ENCODE data around the gene SDHA.

The SDHA gene

DNA sequence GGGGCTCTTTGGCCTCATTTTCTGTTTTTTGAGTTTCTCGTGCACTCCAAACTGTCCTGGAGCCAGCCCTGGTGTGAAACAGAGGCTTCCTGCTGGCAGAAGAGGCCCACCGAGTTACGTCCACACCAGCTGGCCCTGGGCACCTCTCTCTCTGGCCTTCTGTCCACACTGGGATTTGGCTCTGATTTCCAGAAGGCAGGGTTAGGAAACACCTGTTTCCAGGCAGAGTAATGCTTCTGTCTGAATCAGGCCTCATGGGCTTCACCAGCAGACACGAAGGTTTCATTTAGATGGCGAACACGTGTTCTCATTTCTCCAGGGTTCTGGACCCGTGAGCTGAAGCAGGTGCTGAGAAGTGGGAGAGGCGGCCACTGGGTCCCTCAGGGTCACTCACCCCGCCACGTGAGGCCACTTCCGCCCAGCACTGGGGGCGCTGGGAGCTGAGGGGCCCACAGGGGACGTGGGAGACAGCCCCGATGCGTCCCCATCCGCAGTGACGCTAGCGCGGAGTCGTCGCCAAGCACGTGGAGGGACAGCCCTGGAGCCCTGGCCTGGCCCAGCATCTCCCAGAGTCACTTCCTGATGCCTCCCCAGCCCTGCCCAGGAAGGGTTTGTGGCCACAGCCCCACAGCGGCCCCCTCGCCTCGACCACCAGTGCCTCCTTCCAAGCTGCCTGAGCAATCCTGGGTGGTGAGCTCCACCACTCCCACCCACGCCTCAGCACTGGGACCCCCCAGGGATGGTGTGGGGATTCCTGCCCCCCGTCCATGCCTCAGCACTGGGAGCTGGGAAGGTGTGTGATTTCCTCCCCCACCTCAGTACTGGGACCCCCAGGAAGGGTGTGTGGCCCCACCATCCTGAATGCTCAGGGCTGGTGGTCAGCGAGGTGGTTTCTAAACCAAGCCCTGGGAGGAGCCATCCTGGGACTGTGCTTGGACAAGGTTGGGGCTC lies 31.8 kb upstream of the SDHA start:
- DNase-seq (ENCODE audit: low spot score), result no peak

DNA sequence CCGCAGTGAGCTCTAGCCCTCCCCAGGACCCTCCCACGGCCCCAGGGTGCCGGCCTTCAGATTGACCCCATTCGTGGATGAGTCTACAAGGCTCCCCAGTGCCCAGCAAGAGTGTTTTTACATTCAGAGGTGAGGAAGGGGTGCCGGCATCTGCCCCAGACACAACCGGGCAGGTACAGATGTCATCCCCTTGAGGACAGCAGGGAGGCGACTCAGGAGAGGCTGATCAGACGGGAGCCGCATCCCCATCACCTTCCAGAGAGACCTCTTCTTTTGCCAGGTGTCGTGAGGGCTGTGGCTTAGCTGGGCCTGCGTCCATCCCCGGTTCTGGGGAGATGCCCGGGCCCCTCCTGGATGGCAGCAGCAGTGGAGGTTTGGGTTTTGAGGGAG lies 31.1 kb upstream of the SDHA start:
- no peak for DNase-seq (ENCODE audit: low spot score)

DNA sequence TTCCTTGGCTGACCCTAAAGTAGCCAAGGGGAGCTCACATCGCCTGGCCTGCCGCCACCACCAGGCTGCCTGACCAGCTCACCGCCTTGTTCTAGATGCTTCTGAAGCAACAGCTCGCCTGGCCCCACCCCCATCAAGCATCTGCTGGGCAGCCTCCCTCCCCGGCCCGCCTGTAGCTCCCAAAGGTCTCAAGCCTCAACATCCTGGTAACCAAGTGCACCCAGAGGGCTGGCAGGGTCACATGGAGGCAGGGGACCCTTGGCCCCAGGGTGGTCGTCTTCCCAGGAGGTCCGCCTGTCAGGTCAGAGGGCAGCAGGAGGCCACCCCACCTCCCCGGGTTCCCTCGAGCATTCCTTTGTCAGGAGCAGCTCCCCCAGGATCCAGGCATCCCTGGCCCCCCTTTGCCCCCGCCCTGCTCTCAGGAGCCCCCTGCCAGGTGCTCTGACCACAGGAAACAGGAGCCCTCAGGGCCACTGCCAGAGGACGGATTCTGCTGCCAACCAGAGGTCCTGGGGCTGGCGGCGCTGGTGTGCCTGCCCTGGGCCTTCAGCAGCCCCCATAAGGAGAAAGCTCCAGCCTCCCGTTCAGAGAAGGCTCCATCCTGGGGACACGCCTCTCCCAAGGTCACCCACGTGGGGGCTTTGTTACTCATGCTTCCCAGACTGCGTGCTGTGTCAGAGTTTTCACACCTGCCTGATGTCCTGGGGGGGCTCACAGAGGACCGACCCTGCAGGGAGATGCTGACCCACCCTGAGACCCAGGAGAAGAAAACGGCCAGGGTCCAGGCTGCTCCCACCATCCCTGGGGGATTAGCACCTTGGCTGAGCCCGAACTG lies 30.3 kb upstream of the SDHA start:
- no peak for DNase-seq (ENCODE audit: low spot score)

DNA sequence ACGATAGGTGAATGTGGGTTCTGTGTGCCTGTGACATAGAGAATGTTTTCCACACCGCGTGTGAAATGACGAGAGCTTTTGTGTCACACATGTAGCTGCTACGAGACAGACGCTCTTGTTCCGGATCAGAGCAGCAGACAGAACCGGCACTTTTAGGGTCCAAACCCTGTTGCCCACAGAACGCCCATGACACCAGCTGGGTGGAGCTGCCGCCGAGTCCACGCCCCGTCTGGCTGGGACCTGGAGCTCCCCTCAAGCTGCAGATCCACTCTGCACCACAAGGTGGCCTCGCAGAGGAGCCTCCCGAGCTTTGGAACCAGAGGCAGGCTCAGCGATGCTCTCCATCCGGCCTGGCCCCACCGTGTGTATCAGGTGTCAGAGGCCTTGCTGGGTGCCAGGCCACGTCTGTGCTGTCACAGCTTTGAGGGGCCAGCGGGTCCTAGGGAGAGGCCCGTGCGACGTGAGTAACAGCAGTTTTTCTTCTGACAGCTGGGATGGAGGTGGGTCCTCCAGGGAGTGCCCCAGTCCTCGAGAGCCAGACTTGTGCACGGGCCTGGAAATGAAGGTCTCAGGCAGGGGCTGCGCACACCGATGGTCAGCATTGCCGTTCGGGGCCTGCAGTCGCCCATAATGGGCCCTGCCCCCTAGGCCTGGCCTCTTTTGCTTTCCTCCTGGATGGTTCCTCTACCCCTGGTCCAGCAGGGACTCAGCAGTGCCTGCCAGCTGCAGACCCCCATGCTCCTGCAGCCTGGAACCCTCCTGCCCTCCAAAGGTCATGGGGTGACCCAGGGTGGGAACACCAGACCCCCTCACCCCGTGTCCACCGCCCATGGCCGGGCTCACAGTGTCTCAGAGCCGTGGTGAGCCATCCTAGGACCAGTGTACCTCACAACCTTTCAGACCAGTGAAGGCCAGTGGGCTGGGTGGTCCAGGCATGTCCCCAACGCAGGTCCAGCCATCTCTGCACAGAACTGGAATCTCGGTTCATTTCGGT lies 29.3 kb upstream of the SDHA start:
- DNase-seq (ENCODE audit: low spot score), result peak; percentile 89

DNA sequence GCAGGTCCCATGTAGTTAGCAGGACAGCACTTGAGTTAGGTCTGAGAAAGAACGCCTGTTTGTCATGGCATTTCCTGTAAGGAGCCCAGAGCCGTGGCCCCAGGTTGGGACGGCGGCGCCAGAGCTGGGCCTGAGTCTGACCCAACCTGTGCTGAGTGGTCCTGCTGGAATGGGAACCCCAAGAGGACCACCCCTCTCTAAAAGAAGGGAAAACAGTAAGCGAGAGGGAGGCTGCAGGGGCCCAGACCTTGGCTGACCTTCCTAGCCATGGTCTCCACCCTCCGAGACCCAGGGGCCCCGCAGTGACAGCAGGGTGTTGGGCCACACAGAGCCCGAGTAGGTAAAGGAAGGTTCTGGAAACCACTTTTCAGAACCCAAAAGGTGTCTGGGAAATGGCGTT lies 28.6 kb upstream of the SDHA start:
- DNase-seq (ENCODE audit: low spot score), result no peak

DNA sequence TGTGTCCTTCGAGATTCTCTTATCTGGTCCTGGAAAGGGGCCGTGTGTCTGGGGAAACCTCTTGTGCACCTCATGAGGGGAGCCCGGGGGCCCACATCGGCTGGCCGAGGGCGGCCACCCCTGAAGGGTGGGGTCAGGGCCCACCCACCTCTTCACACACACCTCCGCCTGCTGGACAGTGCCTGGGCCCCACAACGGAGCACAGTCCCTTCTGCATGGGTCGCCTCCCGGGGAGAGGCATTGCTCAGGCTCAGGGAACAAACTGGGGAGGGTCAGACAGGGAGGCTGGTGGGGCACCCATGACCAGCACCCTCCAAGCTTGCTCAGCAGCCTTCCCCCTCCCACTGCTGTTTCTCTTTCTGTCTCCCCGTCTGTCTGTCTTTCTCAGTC lies 28.1 kb upstream of the SDHA start:
- DNase-seq (ENCODE audit: low spot score), result no peak

DNA sequence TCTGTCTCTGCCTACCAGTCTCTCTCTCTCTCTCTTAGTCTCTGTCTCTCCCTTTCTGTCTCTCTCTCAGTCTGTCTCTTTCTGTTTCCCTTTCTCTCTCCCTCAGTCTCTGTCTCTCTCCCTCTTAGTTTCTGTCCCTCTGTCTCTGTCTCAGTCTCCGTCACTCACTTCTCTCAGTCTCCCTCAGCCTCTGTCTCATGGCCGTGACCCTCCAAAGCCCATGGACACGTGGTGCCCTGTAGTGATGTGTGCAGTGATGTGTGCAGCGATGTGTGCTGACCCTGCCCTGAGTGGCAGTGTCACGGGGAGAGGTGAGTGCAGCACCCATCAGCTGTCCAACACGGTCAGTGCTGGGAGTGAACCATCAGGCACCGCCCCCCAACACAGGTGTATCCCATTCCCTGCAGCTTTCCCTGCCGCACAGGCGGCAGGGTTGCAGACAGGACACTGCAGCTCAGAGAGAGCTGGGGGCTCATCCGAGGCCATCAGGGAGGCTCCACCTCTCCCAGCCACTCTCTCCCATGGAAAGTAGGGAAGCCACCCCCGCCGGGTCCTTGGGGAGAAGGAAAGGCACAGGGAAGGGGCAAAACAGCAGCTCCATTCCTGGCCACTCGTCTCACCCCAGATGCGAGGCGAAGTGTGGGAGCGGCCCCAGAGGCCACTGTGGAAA lies 27.6 kb upstream of the SDHA start:
- peak; percentile 11 for DNase-seq (ENCODE audit: low spot score)

DNA sequence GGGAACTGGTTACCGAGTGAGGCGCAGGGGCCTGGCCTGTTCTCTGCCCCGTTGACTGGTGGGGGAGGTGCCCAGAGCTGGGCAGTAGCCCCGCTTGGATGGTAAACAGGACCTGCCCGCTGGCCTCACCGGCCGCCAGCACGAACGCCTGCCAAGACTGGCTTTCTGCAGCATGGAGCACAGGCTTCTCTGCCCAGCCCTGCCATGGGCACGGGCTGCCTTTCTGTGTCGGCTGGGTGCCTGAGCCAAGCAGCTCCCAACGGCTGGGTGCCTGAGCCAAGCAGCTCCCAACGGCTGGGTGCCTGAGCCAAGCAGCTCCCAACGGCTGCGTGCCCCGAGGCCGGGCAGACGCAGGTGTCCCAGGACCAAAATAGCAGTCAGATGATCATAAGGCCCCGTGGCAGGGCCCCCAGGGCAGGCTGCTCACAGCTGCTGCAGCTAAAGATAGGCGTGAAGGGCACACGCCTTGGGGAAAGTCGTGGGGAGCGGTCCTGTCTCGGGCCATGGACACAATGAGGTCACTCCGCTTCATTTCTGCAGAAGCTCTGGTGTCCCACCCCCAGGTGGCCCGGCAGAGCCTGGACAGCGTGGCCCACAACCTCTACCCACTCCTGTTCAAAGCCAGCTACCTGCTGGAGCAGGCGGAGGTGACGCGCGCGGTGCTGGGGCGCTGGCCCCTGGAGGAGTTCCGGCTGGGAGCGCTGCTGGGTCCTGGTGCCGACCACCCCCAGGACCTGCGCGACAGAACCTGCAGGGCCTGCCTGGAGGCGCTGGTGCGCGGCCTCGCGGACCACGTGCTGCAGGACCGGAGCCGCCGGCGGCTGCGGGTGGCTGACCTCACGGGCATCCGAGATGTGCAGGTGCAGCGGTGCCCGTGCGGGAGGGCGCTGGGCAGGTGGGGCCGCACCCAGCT lies 26.8 kb upstream of the SDHA start, which contains the start of gene LRRC14B:
Gene LRRC14B (plus strand): TSS at position 460 of the 913 bp plus-strand sequence. CDS start 44 bp downstream, at position 504.
- DNase-seq (ENCODE audit: low spot score), result peak; percentile 86

DNA sequence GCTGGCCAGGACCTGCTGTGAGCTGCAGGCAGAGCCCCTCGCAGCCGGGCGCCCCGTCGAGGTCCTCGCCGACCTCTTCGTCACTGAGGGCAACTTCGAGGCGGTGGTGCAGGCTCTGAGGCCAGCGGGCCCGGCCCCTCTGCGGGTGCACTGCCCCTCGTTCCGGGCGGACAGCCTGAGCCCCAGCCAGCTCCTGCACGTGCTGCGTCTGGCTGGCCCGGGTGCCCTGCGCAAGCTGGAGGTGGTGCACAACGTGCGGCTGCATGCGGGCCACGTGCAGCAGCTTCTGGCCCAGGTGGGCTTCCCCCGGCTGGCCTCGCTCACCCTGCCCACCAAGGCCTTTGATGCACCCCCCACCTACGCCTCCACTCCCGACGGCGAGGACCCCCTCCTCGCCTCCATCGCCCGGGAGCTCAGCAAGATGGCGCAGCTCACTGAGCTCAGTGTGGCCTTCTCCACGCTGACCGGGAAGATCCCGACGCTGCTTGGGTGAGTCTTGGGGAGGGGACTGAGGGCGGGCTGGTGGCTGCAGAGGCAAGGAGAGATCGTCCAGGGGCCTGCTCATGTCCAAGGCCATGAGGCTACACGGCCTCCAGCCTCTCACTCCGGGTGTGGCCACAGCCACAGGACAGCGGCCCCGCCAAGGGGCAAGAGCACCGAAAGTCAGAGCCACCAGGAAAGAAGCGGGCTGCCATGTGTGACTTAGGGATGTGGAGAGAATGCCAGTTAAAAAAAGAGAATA lies 26.0 kb upstream of the SDHA start:
- no peak for DNase-seq (ENCODE audit: low spot score)

DNA sequence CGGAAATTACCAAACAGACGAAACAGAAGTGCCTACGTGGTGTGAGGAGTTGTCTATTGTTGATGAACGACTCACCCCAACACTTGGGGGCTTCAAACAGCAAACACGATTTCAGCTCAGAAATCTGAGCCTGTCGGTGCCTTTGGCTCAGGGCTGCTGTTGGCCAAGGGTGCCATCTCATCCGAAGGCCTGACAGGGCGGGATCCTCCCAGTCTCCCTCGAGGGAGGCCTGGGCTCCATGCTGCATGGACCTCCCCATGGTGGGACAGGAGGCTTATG lies 25.5 kb upstream of the SDHA start:
- no peak for DNase-seq (ENCODE audit: low spot score)

DNA sequence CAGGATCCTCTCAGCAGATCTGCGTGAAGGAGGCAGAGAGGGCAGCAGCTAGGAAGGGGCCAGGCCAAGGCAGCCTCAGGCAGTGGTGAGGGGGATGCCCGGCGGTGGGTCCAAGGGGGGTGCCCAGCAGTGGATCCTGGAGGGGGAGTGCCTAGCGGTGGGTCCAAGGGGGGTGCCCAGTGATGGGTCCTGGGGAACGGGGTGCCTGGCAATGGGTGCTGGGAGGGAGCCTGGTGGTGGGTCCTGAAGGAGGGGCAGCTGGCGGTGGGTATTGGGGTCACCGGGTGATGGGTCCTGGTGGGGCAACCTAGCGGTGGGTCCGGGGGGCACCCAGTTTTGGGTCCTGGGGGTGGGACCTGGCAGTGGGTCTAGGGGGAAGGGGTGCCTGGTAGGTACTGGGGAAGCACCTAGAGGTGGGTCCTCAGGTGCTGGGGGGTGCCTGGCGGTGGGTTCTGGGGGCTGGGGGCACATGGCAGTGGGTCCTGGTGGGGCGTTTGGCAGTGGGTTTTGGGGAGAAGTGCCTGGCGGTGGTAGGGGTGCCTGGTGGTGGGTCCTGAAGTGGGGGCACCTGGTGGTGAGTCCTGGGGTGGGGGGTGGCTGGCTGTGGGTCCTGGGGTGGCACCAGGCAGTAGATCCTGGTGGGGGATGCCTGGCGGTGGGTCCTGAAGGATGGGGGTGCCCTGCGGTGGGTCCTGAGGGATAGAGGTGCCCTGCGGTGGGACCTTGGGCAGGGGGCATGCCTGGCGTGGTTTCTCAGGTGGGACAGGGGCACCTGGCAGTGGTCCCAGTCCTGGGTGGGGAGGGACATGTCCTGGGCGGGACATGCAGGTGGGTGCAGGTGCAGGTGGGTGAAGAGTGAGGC lies 24.9 kb upstream of the SDHA start:
- no peak for DNase-seq (ENCODE audit: low spot score)

DNA sequence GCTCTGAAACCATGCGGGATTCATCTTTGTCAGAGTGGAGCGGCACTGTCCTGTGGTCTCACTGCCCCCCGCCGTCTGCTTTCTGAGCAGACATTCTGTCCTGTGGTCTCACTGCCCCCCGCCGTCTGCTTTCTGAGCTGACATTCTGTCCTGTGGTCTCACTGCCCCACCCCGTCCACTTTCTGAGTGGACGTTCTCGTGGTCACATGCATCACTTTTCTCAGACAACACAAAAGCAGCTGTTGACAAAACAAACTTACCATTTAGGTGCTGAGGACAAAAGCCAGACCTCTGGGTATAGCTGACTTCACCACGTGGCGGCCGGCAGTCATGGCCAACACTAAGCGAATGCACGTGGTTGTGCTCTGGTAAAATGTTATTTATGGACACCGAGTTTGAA lies 24.0 kb upstream of the SDHA start:
- DNase-seq (ENCODE audit: low spot score), result no peak

DNA sequence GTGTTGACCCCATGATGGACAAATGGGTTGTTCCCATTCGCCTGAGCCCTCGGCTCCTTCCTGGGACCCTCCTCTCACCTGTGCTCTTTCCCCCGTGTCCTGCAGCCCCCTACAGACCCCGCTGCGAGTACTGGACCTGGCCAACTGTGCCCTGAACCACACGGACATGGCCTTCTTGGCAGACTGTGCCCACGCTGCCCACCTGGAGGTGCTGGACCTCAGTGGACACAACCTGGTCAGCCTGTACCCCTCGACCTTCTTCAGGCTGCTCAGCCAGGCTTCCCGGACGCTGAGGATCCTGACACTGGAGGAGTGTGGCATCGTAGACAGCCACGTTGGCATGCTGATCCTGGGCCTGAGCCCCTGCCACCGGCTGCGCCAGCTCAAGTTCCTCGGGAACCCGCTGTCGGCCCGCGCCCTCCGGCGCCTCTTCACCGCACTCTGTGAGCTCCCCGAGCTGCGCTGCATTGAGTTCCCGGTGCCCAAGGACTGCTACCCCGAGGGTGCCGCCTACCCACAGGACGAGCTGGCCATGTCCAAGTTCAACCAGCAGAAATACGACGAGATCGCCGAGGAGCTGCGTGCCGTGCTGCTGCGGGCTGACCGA lies 23.4 kb upstream of the SDHA start:
- no peak for DNase-seq (ENCODE audit: low spot score)

DNA sequence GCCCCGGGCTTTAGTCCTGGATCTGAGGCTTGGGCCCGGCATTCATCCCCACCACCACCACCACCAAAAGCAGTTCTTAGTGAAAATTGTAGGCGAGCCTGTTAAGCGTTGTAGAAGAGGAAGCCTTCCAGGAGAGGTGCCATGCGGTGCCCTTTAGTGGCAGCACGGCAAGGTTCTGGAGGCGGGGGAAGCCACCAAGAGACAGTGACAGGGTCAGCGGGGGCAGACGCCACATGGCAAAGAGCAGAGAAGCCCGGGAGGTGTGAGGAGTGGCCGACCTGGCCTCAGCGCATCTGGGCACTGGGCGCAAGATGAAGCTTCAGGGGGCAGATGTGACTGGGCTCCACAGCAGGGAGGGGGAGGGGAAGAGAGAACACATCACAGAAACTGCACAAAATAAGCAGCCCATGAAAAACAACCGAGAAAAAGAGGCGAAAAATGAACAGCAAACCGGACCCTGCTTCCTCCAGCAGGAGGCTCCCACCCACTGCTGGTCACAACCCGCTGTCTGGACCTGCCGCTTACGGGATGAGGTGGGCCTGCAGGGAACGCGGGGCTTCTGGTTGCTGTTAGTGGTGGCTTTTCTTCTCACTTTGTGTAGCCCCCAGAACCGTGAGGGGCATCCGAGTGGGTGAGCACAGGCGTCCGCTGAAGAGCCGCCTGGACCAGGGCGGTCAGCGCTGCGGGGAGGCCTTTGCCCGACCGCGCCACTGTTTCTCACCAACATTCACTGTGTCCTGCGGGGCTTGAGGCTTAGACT lies 22.5 kb upstream of the SDHA start:
- no peak for DNase-seq (ENCODE audit: low spot score)

DNA sequence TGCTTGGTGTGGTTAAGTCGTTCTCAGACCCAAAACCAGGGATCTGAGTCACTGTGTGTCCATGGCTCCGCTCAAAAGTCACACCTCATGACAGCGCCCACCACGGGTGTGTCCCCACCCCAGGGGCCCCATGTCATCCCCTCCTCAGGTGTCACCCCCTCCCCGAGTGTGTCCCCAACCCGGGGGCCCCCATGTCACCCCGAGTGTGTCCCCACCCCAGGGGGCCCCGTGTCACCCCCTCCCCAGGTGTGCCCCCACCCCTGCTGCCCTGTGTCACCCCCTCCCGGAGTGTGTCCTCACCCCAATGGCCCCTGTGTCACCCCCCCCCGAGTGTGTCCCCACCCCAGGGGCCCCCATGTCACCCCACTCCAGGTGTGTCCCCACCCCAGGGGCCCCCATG lies 21.8 kb upstream of the SDHA start:
- no peak for DNase-seq (ENCODE audit: low spot score)

DNA sequence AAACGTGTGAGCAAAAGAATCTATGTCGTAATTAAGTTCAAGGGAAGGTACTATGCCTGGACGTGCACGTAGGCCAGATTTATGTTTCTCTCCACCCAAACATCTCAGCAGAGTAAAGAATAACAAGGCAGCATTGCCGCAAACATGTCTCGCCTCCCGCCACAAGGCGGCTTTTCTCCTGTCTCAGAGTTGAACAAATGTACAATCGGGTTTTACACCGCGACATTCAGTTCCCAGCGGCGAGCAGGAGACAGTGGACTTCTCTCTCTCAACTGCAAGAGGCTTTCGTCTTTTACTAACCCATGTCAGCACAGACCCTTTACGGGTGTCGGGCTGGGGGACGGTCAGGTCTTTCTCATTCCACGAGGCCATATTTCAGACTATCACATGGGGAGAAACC lies 21.1 kb upstream of the SDHA start:
- DNase-seq (ENCODE audit: low spot score), result peak; percentile 28

DNA sequence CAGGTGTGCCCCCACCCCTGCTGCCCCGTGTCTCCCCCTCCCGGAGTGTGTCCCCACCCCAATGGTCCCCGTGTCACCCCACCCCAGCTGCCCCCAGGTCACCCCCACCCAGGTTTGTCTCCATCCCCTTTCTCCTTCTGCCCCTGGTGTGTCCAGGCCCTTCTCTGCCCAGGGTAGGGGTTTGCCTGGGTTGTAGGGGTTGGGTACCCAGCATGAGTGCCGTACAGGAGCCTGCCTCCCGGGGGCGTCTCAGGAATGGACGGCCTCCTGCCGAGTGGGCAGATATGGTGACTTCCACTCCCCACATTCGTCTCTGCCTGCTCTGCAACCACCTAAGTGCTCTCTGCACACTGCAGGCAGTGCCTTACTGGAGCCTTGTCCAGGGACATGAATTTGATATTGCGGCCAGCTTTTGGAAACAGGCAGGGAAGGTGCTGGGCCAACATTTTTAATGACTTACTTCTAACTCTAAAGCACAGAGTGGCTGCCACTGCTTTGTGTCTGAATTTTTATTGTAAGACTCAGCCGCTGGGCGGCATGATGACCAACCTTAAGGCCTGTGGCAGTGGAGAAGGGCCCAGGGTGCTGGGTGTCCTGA lies 20.1 kb upstream of the SDHA start:
- no peak for DNase-seq (ENCODE audit: low spot score)

All from cerebellar cortex (tissue), 1 donor.